GM21515 (cell line): ENCODE results near the gene OR2A1.
"Not testable (repeated sequence)": the region's sequence is repeated elsewhere in the genome, so short reads cannot be mapped to it uniquely, and the experiment has no call there.

Source experiments
- ATAC-seq: cut with Tn5 transposase; IDR thresholded peaks from one replicate; pipeline ENCODE4 v1.9.1; 2021; ENCODE audit not compliant: unreplicated experiment

OR2A1 gene

GRCh38 chr7:144321677-144322206 is 9.5 kb downstream of the OR2A1 start:
- ATAC-seq, result not testable (repeated sequence)

- not testable (repeated sequence) for ATAC-seq
These were observed 11.1 kb downstream of the OR2A1 start for GRCh38 chr7:144323359-144323758.

DNA sequence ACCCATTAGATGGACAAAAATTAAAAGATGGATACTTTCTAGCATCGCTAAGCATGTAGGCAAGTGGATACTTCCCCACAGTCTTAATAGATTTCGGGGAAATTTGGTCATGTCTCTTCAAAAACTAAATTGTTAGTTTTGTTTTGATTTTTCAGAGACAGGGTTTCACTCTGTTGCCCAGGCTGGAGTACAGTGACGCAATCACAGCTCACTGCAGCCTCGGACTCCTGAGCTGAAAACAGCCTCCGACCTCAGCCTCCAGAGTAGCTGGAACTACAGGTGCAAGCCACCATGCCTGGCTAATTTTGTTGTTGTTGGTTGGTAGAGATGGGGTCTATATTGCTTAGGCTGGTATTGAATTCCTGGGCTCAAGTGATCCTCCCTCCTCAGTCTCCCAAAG is 13.6 kb downstream of the OR2A1 start:
- ATAC-seq, result not testable (repeated sequence)

- not testable (repeated sequence) for ATAC-seq
These were observed 17.8 kb downstream of the OR2A1 start for GRCh38 chr7:144330044-144330443.

DNA sequence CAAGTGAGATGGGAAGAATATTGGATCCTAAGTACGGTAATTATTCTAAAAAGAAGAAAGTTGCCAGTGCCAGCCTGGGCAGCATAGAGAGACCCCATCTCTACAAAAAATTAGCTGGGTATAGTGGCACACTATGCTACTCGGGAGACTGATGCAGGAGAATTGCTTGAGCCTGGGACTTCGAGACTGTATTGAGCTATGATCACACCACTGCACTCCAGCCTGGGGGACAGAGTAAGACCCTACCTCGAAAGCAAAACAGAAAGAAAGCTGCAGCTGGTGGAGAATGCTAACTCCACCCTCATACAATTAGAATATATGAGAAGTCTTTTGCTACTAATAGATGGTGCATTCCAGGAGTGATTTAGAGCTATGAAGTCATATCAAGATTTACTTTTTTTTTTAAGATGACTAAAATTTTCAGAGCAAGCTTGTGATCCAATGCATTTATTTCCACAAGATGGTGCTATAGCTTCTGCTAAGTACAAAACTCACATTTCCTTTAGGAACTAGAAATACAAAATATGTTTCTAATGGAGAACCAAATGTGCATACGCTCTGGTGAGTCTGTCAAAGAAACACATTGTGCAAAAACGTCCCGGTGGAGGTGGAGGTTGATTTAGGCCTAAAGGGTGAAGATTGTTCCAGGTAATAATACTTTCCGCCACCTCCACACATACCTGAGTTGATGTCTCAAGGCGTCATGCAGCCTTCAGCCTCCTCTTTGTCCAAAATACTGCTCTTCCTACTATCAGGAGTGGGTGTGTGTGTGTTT is 19.2 kb downstream of the OR2A1 start:
- peak; percentile 54 for ATAC-seq

- not testable (repeated sequence) for ATAC-seq
These were observed 19.7 kb downstream of the OR2A1 start for GRCh38 chr7:144331996-144332288.

GRCh38 chr7:144348625-144349024 is 36.4 kb downstream of the OR2A1 start:
- peak; percentile 25 for ATAC-seq

DNA sequence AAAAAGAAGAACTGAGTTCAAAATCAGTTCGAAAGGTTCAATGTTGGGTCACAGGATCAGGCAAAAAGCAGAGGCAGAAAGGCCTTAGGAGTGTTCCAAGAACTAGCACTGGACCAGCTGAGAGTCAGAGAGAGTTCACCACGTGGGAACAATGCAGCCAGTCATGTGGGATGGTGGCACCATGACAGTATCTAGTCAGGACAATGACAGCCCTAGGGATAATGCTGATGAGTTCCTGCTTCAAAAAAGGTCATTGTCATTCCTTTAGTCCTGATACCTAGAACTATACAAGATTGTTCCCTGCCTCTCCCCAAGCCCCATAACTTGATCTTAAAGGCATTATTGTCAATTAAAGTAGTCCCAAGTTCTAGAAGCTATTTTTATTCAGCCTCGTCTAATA is 39.4 kb downstream of the OR2A1 start:
- ATAC-seq, result not testable (repeated sequence)

DNA sequence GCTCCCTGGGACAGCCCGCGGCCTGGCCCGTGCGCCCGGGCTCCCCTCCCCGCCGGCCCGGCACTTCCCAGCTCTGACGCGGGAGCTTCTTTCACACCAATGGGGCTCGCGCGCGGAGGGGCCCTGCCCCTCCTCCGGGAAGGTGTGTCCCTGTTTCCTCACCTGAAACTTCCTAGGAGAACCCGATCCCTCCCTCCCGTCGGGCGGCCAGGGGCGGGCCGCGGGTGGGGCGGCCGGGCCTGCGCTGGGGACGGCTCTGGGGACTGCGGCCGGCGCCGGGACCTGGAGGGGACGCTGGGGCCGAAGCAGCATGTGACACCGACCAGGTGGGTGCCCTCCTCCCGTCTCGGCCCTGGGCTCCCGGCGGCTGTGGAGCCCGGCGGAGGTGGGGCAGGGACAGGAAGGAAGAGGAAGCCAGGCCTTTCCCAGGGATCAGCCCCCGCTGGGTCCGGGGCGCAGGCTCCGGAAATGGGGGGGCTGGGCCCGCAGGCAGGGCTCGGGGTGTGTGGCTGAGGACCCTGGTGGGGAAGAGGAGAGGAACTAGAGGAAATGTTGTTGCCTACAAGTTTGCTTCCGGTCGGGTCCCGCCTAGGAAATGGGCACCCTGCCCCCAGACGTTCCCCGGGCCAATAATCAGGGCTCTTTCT is 43.1 kb downstream of the OR2A1 start, which contains the start of gene ARHGEF5:
Gene ARHGEF5 (plus strand): TSS at position 227 of the 647 bp plus-strand sequence. CDS start 7,268 bp downstream, outside the sequence.
- ATAC-seq, result peak; percentile 66

DNA sequence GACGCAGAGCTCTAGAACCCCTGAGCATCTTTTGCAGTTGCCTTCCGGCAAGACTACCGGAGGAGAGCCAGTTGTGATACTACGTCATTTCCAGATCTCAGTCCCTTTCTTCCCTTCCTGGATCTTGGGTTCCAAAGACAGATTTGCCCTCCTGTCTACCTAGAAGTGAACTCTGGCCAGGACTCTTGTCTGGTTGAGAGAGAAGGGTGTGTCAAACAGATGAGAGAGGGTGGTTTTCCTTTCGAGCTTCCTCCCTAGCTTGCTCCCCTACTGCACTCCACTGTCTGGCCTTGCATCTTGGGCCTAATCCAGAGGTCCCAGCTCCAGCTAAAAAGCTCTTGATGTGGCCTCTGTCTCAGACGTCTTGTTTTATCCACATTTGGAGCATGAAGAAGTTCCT is 44.0 kb downstream of the OR2A1 start:
- ATAC-seq, result not testable (repeated sequence)

- ATAC-seq, result not testable (repeated sequence)
These were observed 44.6 kb downstream of the OR2A1 start for GRCh38 chr7:144356860-144357259.

GRCh38 chr7:144362061-144362460 is 49.8 kb downstream of the OR2A1 start:
- ATAC-seq, result not testable (repeated sequence)

DNA sequence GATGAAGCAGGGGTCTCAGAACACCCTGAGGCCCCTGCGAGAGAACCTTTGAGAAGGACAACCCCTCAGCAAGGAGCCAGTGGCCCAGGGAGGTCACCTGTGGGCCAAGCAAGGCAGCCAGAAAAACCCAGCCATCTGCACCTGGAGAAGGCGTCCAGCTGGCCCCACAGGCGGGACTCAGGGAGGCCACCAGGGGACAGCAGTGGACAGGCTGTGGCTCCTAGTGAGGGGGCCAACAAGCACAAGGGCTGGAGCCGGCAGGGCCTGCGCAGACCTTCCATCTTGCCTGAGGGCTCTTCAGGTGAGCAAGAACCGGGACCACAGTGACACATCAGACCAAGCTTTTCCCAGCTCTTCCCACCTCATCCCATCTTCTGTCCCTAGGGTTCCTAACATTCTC is 53.3 kb downstream of the OR2A1 start:
- not testable (repeated sequence) for ATAC-seq

DNA sequence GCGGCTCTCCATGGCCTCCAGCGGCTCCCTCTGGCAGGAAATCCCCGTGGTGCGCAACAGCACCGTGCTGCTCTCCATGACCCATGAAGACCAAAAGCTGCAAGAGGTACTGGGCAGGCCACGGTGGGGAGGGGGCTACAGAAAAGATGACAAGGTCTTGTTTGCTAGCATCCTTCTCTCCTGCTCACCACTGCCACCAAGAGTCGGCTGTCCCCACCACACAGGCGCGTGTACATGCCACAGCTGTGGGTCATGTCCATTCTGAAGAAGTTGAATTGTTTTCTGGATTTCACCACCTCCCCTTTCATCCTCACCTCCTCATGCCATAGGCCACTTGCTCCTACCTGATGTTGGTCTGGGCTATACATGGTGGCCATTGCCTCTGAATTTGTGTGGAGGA is 55.0 kb downstream of the OR2A1 start:
- not testable (repeated sequence) for ATAC-seq

DNA sequence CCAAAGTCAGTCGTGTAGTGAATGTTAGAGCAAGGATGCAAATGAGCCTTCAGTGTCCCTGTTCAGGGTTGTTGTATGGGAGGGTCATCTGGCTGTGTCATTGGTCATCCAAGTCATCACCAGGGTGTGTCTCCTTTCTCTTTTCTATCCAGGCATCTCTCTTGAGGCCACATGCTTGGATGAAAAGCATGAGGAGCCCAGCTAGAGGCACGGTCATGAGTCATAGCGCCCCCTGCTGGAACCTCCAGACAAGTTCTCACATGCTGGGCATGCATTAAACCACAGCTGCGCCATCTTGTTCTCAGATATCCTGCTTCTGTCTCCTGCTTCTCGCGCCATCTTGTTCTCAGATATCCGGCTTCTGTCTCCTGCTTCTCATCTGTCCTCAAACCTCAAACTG is 57.0 kb downstream of the OR2A1 start:
- ATAC-seq, result not testable (repeated sequence)
